Sciatic nerve (tissue), 2 donors: ENCODE measurements around the gene HINT3. TPM values are rescaled to one million over a fixed set of nuclear protein-coding genes. Genes with fewer than 3 reads are reported as not detected.
A peak's percentile ranks its signal among the peaks of the same experiment; 100 is the strongest.
"Not testable (repeated sequence)": the region's sequence is repeated elsewhere in the genome, so short reads cannot be mapped to it uniquely, and the experiment has no call there.

Experiments used
- ATAC-seq: fragments of 200-7000 bp; cut with Tn5 transposase; one replicate; pipeline ENCODE4 v1.9.1; 2020; ENCODE audit warnings: mild to moderate bottlenecking, moderate library complexity
- DNase-seq: peaks from one replicate; pipeline ENCODE4 v3.0.0-alpha.2; 2020; ENCODE audit warnings: low spot score
- intact Hi-C: fragments of 100-400 bp; cut with DNase I; formaldehyde crosslinking; loops from one replicate; pipeline ENCODE4 v1.14.2; 2022
- total RNA-seq: library from RNA; stranded (reverse); fragmentation: NEBNext Ultra II Directional; extraction: Animal tissue kit (Norgen Biotek cat#: 25700); gene quantifications from one replicate; pipeline ENCODE4 v1.2.1, GENCODE V29; 2021
- donor health status: DM: no; HTN: no; CAD: no.
- donor health status: DM: no; HTN: no; CAD: no.

HINT3 gene
- total RNA-seq, 1 donor from 2014 or later, result 25.0 TPM

DNA sequence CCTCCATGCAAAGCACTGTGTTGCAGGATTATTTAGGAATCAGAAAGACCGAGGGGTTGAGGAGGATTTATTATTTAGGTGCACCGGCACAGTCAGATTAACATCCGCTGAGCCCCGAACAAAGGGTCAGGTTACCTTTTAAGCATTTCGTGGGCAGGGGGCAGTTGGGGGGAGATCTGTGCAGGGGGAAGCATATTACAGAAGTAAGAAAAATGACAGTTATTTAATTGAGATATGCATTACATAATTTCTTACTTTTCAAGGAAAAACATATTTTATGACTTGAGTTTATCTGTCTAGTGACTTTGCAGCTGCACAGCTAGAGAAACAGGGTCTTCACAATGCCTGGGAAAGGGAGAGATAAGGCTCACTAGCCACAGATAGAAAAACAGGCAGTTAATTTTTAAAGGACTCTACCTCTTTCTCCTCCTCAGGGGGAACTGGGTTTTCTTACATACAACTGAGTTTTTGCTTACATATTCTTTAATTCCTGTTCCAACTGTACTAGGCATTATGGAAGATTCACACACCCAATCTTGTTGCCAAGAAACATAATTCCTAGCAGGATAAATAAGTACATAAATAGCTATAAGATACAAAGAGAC is 1.7 kb upstream of the HINT3 start:
- intact Hi-C loops, result loop anchor here (10.0 kb wide), 1 partner anchor 170 kb away; no protein-coding TSS in a partner anchor
- ATAC-seq (no peak), DNase-seq (no peak)

DNA sequence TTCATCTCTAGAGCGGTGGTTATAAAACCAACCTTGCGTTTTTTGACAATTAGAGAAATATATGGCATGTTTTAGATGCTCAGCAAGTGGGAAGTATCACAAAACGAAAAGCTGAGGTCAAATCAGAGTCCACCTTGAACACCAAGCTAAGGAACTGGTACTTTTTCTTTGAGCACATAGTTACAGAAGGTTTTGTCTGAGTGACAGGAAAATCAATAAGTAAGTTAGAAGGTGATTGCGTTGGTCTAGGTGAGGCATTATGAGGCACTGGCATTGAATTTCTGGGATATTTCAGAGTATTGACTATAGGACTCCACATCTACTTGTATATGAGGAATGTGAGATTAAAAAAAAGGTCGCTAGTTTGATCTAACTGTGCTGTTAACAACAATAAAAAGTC is 597 bp upstream of the HINT3 start:
- DNase-seq (no peak), ATAC-seq (no peak)
- intact Hi-C loops, result loop anchor here (10.0 kb wide), 1 partner anchor 171 kb away; no protein-coding TSS in a partner anchor

DNA sequence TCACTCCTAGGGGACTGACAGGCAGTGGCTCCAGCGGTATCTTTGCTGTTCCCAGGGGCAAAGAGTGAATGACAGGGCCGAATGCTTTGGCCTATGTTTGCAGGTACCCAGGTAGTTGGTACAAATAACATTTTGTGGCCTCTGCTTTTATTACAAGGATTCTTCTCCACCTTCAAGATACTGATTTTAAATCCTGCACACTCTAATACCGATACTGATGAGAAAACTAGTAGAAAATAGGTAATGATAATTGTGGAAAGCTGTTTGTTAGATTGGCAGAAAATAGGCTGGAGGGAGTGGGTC is 772 bp downstream of the HINT3 start:
- no peak for ATAC-seq
- no peak for DNase-seq
- intact Hi-C loops, result loop anchor here (10.0 kb wide), 1 partner anchor 173 kb away; no protein-coding TSS in a partner anchor

DNA sequence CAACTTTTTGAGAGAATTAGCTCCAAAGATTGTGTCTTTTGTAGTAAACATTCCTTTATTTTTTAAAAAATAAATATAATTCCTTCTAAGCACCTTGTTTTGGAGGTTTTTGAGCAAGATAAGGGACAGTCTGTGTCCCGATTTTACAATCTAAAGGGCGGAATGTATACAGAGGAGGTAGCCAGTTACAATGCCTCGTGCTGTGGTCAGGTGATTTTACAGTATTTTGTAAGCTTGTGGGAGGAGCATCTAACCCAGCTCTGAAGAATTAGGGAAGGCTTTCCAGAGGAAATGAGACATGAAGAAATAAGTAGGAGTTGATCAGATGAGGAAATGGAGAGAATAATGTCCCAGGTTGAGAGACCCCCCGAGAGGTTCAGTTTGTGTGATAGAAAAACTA is 1.3 kb downstream of the HINT3 start:
- ATAC-seq (peak; percentile 64), DNase-seq (no peak)
- intact Hi-C loops, result loop anchor here (10.0 kb wide), 1 partner anchor 173 kb away; no protein-coding TSS in a partner anchor

DNA sequence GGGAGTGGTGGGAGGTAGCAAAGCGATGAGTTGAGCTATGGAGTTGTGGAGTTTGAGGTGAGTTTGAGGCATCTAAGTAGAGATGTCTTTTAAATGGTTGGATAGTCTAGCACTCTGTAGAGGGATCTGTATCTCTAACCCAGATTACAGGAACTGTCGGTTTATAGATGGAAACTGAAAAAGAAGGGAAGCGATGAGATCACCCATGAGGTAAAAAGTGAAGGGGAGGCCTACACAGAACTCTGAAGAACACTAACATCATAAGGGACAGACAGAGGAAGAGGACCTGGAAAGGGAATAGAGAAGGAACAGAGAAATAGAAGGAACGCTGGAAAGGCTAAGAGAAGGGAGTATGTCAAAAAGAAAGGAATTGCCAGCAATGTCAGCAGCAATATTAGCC is 2.5 kb downstream of the HINT3 start:
- intact Hi-C loops, result loop anchor here (10.0 kb wide), 1 partner anchor 174 kb away; no protein-coding TSS in a partner anchor
- DNase-seq, result no peak
- ATAC-seq, result no peak

DNA sequence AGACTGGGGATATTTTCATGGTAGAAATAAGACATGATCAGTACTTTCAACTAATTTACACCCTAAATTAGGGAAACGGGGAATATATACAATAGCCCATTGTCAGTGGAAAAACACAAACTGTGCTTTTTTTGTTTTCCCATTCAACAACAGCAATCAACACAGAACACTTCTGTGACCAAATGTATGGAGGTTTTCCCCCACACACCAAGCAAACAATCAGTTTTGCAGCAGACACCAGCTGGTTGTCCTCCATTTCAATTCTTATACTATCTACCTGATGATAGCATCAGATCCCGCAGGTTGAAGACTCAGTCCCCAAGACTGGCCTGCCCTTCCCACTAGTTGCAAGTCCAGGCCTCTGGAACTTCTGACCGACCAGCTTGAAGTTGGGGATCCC is 4.5 kb downstream of the HINT3 start:
- intact Hi-C loops, result no loop called here
- DNase-seq (no peak), ATAC-seq (no peak)

DNA sequence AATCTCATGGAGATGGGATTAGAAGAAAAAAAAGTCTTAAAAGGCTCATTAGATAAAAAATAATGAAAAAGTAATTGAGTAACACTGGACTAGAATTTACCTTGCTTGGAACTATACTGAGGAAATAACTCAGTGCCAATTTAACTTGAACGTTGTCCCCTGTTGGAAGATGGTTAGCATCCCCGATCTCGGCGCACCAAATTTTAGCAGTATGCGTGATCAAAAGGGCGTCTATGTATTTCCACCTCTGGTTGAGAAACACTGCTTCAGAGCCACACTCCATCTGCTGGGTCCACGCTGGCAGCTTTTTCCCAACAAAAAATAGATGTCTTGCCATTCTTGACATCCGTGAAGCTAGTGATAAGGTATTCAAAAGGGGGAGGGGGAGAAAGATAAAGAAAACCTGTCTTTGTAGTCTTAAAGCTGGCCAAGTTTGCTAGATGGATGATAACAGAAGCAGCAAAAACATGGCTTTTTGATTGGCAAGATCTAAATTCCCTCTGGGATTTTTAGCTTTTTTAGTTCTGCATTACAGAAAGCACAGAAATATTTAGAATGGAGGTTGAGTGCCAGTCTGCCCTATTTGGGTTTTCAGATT is 6.4 kb downstream of the HINT3 start:
- intact Hi-C loops, result no loop called here
- ATAC-seq (no peak), DNase-seq (no peak)

DNA sequence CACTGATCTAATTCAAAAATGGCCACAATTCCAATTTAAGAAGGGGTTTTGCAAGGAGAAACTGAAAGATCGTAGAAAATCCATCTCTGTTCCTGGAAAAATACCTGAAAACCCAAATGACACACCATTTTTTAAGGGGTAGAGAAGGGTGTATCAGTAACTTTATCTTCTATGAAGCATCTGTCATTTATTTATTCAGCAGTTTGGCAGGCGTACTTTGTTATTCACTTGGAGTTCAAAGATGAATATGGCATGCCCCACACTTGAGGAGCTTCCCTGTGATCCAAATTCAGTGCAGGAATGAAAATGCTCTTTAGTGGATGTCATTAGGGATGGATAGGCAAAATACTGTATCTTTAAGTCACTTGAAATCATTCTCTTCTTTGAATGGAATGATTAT is 7.2 kb downstream of the HINT3 start:
- ATAC-seq, result no peak
- no peak for DNase-seq
- intact Hi-C loops, result no loop called here

DNA sequence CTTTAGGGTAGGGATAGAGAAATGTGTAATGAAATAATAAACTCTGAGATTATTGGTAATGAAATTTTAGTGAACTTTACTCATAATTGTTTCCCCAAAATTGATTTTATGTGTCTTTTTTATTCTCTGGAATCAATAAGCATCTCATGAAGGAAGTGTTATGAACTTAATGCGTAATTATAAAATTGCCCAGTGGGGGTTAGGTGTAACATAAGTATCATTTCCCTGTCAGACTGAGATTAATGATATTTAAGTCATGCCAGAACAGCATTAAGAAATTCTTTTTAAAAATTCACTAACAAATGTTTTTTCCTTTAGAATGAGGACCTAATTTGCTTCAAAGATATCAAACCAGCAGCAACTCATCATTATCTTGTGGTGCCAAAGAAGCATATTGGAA is 10.0 kb downstream of the HINT3 start:
- intact Hi-C loops, result no loop called here
- no peak for DNase-seq
- ATAC-seq, result no peak

DNA sequence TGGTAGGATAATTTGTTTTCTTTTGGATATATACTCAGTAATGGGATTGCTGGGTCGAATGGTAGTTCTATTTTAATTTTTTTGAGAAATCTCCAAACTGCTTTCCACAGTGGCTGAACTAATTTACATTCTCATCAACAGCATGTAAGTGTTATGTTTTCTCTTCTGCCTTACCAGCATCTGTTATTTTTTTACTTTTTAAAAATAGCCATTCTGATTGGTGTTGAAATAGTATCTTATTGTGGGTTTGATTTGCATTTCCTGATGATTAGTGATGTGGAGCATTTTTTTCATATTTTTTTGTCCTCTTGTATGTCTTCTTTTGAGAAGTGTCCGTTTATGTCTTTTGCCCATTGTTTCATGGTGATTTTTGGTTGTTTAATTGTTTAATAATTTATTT is 11.9 kb downstream of the HINT3 start:
- intact Hi-C loops, result no loop called here
- ATAC-seq (no peak), DNase-seq (no peak)

DNA sequence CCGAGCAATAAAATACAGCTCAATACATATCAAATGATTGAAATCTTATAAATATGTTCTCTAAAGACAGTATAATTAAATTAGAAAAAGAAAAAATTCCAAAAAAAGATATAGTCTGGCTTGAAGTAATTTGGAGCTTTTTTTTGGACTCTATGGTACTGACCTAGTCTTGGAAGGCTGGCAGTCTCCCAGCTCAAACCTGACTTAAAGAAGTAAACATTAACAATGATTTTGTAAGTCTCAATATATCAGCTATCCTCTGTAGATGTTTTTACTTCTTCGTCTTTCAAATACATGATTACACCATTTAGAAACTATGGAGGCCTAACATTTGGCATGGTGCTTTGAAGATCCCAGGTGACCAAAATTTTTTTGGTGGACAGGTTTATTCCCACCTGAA is 14.2 kb downstream of the HINT3 start:
- DNase-seq, result no peak
- no peak for ATAC-seq
- intact Hi-C loops, result no loop called here

DNA sequence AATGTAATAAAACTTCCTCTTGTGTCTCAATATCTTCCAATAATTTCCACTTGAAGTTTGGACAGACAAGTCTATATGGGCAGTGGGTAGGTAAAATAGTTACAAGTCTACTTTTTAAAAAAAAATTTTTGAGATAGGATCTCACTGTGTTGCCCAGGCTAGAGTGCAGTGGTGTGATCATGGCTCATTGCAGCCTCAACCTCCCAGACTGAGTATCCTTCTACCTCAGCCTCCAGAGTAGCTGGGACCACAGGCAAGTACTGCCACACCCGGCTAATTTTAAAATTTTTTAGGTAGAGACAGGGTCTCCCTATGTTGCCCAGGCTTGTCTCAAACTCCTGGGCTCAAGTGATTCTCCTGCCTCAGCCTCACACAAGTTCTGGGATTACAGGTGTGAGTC is 15.9 kb downstream of the HINT3 start:
- ATAC-seq, DNase-seq, intact Hi-C loops: not testable (repeated sequence)

DNA sequence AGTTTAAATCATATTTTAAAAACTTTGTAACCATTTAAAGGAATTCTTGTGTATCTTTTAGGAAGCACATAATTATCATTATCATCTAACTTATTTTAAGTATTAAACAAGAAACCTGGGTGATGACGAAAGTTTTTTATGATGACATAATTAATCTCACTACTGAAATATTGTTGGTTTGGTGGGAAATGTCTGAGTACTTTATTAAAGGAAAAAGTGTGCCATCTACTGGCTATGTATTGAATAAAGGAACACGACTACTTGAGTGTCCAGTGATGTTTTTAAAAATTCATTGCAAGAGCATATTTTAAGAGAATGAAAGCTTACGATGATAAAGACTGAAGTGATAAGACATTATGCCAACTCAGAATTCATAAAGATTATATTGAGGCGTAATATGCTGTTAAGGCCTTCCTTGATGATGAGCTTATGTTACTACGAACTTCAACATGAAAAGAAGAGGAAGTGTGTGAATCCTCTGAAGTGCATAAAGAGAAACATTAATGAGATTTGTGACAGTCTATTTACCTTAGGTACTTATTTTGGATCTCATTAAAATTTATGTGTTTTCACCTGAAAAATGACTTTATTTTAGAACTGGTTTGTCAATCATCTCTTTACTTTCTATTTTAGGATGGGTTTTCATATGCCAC is 17.8 kb downstream of the HINT3 start:
- no peak for DNase-seq
- ATAC-seq, result peak; percentile 82
- intact Hi-C loops, result no loop called here

DNA sequence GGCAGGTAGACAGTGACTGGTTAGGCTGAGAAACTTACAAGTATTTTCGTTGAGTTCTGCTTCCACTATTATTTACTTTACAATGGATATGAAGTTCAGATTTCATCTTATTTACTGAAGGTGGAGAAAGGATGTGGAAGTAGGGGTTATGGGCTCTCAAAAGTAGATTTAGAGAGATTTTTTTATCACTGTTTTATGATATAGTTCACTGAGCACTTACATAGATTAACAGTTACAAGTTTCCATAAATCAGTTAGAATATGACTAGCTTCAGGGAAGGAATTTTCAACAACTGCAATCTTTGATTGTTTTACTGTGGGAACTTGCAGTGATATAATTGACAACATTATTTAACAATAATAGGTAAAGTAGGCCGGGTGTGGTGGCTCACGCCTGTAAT is 22.5 kb downstream of the HINT3 start:
- ATAC-seq, result no peak
- intact Hi-C loops, result no loop called here

DNA sequence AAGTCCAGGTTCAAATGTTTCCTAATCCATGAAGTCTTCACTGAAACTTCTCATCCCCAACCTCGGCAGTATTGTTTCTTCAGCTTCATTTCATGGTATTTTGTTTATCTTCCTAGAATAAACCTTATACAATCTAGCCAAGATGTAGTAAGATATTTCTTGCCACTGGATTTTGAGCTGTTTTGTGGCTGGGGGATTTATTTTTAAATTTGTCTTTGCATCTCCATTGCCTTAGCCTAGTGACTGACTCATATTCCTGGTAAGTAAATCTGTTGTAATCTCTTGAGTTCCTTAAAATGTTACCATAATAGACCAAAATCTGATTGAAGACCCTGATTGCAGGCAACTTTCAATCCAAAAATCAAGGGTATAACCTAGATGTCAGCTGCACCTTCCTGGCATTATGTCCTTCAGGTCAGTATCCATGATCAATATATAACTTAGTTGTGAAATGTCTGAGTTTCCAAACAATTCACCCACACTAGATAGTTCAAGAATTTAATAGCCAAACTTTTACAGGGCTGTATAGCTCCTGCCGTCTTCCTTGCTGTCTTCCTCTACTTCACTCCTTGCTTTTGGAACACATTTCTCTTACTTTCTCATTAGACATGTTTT is 25.1 kb downstream of the HINT3 start:
- intact Hi-C loops, result no loop called here
- no peak for ATAC-seq
- no peak for DNase-seq

More for the DNA sequence above, 22.5 kb downstream of the HINT3 start:
- DNase-seq, result no peak

DNA sequence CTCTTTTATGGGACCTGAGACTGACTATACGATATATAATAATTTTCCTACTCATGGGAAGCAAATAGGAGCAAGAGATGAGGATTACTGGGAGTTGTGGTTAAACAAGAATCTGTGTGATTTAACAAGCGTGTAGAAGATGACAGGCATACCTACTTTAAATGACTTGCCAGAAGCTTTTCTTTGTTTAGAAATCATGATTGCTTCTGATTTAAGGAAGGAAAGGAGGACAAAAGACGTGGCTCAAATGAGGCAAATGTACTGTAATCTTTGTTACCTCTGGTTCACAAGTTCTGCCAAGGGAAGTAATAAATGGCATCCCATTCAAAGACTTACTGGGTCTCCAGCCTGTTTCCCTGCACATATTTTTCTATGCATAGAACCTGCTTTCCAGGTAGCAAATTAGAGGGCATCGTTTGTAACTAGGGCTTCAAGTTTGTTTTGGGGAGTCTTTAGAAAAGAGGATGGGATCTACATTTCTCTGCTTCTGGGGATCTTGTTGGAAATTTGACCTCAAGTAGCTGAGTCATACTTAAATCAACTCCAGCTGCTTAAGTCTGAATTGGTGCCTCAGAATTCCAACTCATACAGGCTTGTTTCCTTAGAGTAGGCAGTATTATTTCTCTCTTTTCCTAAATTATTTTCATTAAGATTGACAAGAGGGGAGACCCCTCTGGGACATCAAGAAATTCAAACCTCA is 26.8 kb downstream of the HINT3 start:
- DNase-seq, result no peak
- intact Hi-C loops, result no loop called here
- ATAC-seq, result no peak

DNA sequence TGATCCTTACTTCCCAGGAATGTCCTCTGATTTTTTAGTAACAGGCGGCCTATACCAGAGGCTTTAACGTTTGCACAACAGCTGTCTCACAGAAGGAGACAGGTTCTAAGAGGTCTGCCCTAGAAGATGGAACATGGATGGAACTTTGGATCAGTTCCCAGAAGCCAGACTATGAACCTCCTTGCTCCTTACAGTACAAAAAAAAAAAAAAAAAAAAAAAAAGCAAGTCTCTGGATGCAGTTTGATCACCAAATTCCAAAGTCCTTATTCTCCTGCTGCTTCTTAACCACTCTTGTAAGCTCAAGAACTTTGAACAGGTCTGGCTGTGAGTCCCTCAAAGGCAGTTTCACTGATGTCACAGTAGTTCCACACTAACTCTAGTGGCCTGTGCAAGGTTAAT is 27.7 kb downstream of the HINT3 start:
- DNase-seq (no peak), ATAC-seq (no peak)
- intact Hi-C loops, result no loop called here

DNA sequence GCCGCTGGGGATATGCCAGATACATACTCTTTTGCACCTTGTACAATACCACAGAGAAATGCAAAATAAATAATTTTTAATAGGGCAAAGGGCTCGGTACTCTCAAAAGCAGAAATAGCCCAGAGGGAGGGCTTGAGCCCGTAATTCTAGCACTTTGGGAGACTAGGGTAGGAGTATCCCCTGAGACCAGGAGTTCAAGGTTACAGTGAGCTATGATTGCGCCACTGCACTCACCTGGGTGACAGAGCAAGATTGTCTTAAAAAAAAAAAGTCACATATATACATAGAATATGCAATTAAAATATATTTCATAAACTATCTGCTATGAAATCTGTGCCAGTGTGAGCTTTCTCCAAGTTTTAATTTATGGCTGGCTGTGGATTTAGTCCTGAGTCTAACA is 29.0 kb downstream of the HINT3 start:
- intact Hi-C loops, result no loop called here
- ATAC-seq (no peak), DNase-seq (no peak)

DNA sequence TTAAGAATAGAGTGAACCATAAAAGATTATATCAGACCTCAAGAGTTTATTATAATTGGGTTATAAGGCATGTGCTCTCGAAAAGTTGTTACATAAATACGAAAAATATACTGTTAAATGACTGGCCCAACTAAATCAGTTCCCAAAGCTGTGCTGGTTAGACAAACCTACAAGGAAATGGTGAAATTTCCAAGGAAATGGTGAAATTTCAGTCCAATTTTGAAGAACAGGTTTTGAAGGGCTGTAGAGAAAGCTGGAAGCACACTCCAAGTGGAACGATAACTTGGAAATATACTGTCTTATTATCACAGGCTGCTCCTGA is 29.4 kb downstream of the HINT3 start:
- intact Hi-C loops, result no loop called here
- DNase-seq (no peak), ATAC-seq (no peak)
